Measurements from ENCODE around the gene STAT1. TPM values are rescaled to one million over a fixed set of nuclear protein-coding genes. Genes with fewer than 3 reads are reported as not detected.

STAT1 gene
- total RNA-seq, 1 experiment from 2014 or later: 32.5 TPM

- H3K4me3 ChIP-seq: no peak overlapping the region
- H3K9me3 ChIP-seq (ENCODE audit: insufficient read depth, low read depth): no peaks in the 10 kb centered on the region
- ChIA-PET CTCF (no interaction called here), POLR2A (ENCODE audit: unreplicated experiment) (no interaction called here)
- peaks cover 4% of the 10 kb centered on the region; the same call in 1 of the 2 replicates for H3F3A ChIP-seq (ENCODE audit: insufficient read depth, low read depth)
- no peak overlapping the region for H2AFZ ChIP-seq
- no TSS peak for BruUV-seq (replicated peaks)
- no peaks in the 10 kb centered on the region for H4K20me1 ChIP-seq (ENCODE audit: insufficient read depth)
- TF ChIP-seq CTCF (conservative IDR thresholded peaks at IDR 0.05): no peak
- no peak for TF ChIP-seq EZH2 (IDR thresholded peaks at IDR 0.05; ENCODE audit: low read depth)
- H3K36me3 ChIP-seq (ENCODE audit: low read depth): peaks cover 7% of the 10 kb centered on the region
- H3K27me3 ChIP-seq (ENCODE audit: insufficient read depth, low read depth): no peaks in the 10 kb centered on the region
- no peaks in the 10 kb centered on the region for H3K4me1 ChIP-seq (replicated peaks; ENCODE audit: insufficient read depth)
- DNase-seq: no peak
- no peak overlapping the region for H3K27ac ChIP-seq
- H3K79me2 ChIP-seq (ENCODE audit: low read depth): no peaks in the 10 kb centered on the region
- no peak overlapping the region for H3K4me2 ChIP-seq
- no peaks in the 10 kb centered on the region for H3K9me2 ChIP-seq (ENCODE audit: insufficient read depth)
- intact Hi-C loops (cut with micrococcal nuclease; ENCODE audit: unreplicated experiment): loop anchor here (10.0 kb wide), 1 partner anchor 55 kb away; no protein-coding TSS in a partner anchor
Measured at GRCh38 chr2:190929919-190930318, 84.1 kb downstream of the STAT1 start.

- ChIA-PET CTCF (no interaction called here), POLR2A (ENCODE audit: unreplicated experiment) (no interaction called here)
- no peak overlapping the region for H3K4me3 ChIP-seq
- peaks cover 3% of the 10 kb centered on the region; the same call in 1 of the 2 replicates for H3F3A ChIP-seq (ENCODE audit: insufficient read depth, low read depth)
- no peak for DNase-seq
- no TSS peak for BruUV-seq (replicated peaks)
- no peaks in the 10 kb centered on the region for H3K4me1 ChIP-seq (replicated peaks; ENCODE audit: insufficient read depth)
- no peaks in the 10 kb centered on the region for H3K27me3 ChIP-seq (ENCODE audit: insufficient read depth, low read depth)
- intact Hi-C loops (cut with micrococcal nuclease; ENCODE audit: unreplicated experiment): loop anchor here (10.0 kb wide), 1 partner anchor 58 kb away; no protein-coding TSS in a partner anchor
- no peaks in the 10 kb centered on the region for H4K20me1 ChIP-seq (ENCODE audit: insufficient read depth)
- H3K36me3 ChIP-seq (ENCODE audit: low read depth): peaks cover 16% of the 10 kb centered on the region; the same call in 1 of the 2 replicates
- TF ChIP-seq CTCF (conservative IDR thresholded peaks at IDR 0.05): no peak
- TF ChIP-seq EZH2 (IDR thresholded peaks at IDR 0.05; ENCODE audit: low read depth): no peak
- no peak overlapping the region for H2AFZ ChIP-seq
- no peaks in the 10 kb centered on the region for H3K9me2 ChIP-seq (ENCODE audit: insufficient read depth)
- no peak overlapping the region for H3K4me2 ChIP-seq
- no peaks in the 10 kb centered on the region for H3K79me2 ChIP-seq (ENCODE audit: low read depth)
- H3K9me3 ChIP-seq (ENCODE audit: insufficient read depth, low read depth): no peaks in the 10 kb centered on the region
- no peak overlapping the region for H3K27ac ChIP-seq
Measured at GRCh38 chr2:190927301-190927700, 86.7 kb downstream of the STAT1 start.

GRCh38 chr2:190922376-190922775, 91.6 kb downstream of the STAT1 start:
- no peaks in the 10 kb centered on the region for H3K27me3 ChIP-seq (ENCODE audit: insufficient read depth, low read depth)
- TF ChIP-seq EZH2 (IDR thresholded peaks at IDR 0.05; ENCODE audit: low read depth) (no peak), CTCF (conservative IDR thresholded peaks at IDR 0.05) (no peak)
- no peaks in the 10 kb centered on the region for H3K4me1 ChIP-seq (replicated peaks; ENCODE audit: insufficient read depth)
- ChIA-PET CTCF (no interaction called here), POLR2A (ENCODE audit: unreplicated experiment) (no interaction called here)
- H3K79me2 ChIP-seq (ENCODE audit: low read depth): no peaks in the 10 kb centered on the region
- intact Hi-C loops (cut with micrococcal nuclease; ENCODE audit: unreplicated experiment): loop anchor here (10.0 kb wide), 1 partner anchor 62 kb away; no protein-coding TSS in a partner anchor
- H3K27ac ChIP-seq: no peak overlapping the region
- H3K9me2 ChIP-seq (ENCODE audit: insufficient read depth): no peaks in the 10 kb centered on the region
- H3K9me3 ChIP-seq (ENCODE audit: insufficient read depth, low read depth): no peaks in the 10 kb centered on the region
- no peak overlapping the region for H3K4me2 ChIP-seq
- no peak for DNase-seq
- no peak overlapping the region for H2AFZ ChIP-seq
- H4K20me1 ChIP-seq (ENCODE audit: insufficient read depth): no peaks in the 10 kb centered on the region
- peaks cover 12% of the 10 kb centered on the region; the same call in 1 of the 2 replicates for H3F3A ChIP-seq (ENCODE audit: insufficient read depth, low read depth)
- peaks cover 34% of the 10 kb centered on the region for H3K36me3 ChIP-seq (ENCODE audit: low read depth)
- no peak overlapping the region for H3K4me3 ChIP-seq
- BruUV-seq (replicated peaks): no TSS peak
